NB4 (cell line): ENCODE results near the gene PDE8A.

Experiments used
- CTCF ChIP-seq: IDR thresholded peaks from one replicate; pipeline ENCODE4 v1.5.1; 2012; ENCODE audit warnings: low read depth, low read length
- MAX ChIP-seq: IDR thresholded peaks from 2 replicates; pipeline ENCODE4 v1.6.1; 2011; ENCODE audit warnings: low read depth, low read length
- MYC ChIP-seq: IDR thresholded peaks from 2 replicates; pipeline ENCODE4 v1.6.1; 2011; ENCODE audit warnings: low read depth, low read length
- POLR2A ChIP-seq: IDR thresholded peaks from 2 replicates; pipeline ENCODE4 v1.6.1; 2011; ENCODE audit warnings: mild to moderate bottlenecking; ENCODE audit not compliant: insufficient read length; ENCODE audit errors: extremely low read depth

- TF ChIP-seq CTCF (no peak), POLR2A (no peak), MAX (no peak), MYC (no peak)
Measured at GRCh38 chr15:84967380-84967779, 14.3 kb upstream of the PDE8A start.
